AG10803 (cell line): ENCODE results near the gene EVL.
A peak's percentile ranks its signal among the peaks of the same experiment; 100 is the strongest.

Experiments
- DNase-seq: peaks from one replicate; pipeline ENCODE4 v3.0.0; 2010; ENCODE audit warnings: low read depth
- H3K4me3 ChIP-seq: 2 replicates; pipeline ENCODE4 v1.5.1; 2011; ENCODE audit warnings: mild to moderate bottlenecking, low read length, control low read depth
- CTCF ChIP-seq: conservative IDR thresholded peaks from 2 replicates; pipeline ENCODE4 v1.5.1; 2011; ENCODE audit warnings: mild to moderate bottlenecking, low read length, control low read depth, inconsistent platforms

EVL gene

GRCh38 chr14:100104006-100104352 is 38.8 kb downstream of the EVL start:
- no peak overlapping the region for H3K4me3 ChIP-seq
- no peak for DNase-seq
- no peak for TF ChIP-seq CTCF

GRCh38 chr14:100104523-100105300 is 39.5 kb downstream of the EVL start:
- no peak overlapping the region for H3K4me3 ChIP-seq
- TF ChIP-seq CTCF: no peak; the same call in 1 of the 2 replicates
- no peak for DNase-seq

- no peak for TF ChIP-seq CTCF
- no peak overlapping the region for H3K4me3 ChIP-seq
- no peak for DNase-seq
Observed at GRCh38 chr14:100105357-100106169, 40.3 kb downstream of the EVL start.

GRCh38 chr14:100106250-100107112 is 41.3 kb downstream of the EVL start:
- H3K4me3 ChIP-seq: no peak overlapping the region
- TF ChIP-seq CTCF: no peak
- no peak for DNase-seq

- no peak for TF ChIP-seq CTCF
- DNase-seq: no peak
- no peak overlapping the region for H3K4me3 ChIP-seq
Observed at GRCh38 chr14:100107236-100107635, 42.0 kb downstream of the EVL start.

GRCh38 chr14:100108042-100108825 is 43.0 kb downstream of the EVL start:
- peak; percentile 69 for DNase-seq
- peak; percentile 94 for TF ChIP-seq CTCF
- no peak overlapping the region for H3K4me3 ChIP-seq
